ENCODE data around the gene MNAT1.

DNA sequence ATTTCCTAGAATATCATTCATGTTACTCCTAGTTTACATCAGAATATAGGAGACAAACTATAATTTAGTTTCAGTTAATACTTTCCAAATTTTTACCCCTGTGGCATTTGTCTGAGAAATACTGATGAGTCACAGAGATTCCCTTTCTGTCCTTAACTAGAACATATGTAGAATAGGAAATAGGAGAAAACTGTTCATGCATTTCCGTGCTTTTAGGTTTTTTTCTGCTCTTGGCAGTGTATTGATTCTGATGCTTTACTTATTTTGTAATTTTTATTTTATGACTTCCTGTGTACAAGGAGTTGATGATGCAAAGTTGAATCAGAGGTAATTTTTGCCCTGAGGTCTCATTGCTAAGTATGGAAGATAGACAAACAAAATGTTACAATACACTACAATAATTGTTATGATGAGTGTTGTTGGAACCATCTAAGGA, 23.0 kb downstream of the MNAT1 start:
- TF ChIP-seq, protein P1, sequence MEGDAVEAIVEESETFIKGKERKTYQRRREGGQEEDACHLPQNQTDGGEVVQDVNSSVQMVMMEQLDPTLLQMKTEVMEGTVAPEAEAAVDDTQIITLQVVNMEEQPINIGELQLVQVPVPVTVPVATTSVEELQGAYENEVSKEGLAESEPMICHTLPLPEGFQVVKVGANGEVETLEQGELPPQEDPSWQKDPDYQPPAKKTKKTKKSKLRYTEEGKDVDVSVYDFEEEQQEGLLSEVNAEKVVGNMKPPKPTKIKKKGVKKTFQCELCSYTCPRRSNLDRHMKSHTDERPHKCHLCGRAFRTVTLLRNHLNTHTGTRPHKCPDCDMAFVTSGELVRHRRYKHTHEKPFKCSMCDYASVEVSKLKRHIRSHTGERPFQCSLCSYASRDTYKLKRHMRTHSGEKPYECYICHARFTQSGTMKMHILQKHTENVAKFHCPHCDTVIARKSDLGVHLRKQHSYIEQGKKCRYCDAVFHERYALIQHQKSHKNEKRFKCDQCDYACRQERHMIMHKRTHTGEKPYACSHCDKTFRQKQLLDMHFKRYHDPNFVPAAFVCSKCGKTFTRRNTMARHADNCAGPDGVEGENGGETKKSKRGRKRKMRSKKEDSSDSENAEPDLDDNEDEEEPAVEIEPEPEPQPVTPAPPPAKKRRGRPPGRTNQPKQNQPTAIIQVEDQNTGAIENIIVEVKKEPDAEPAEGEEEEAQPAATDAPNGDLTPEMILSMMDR (IDR thresholded peaks at IDR 0.05), result no peak
- no peak for TF ChIP-seq POLR2A (IDR thresholded peaks at IDR 0.05)

Measured in testis (tissue), 2 donors.